ENCODE results near the gene PRDM10. TPM values are rescaled to one million over a fixed set of nuclear protein-coding genes. Genes with fewer than 3 reads are reported as not detected.

Gene PRDM10
- total and polyA plus RNA-seq, 10 of the 15 experiments (the other 5 are each of a cell fraction or from before 2014, with no cell fraction given) = 0.93 to 6.2 (median 4.1) TPM

GRCh38 chr11:129989149-129989813 is 13.4 kb downstream of the PRDM10 start:
- ChIA-PET POLR2A (no interaction called here), CTCF (interaction anchor here (0.6 to 1.6 kb wide), 2 partner anchors 143 to 144 kb away, joined by 3 to 8 read pairs; no protein-coding TSS in a partner anchor), RAD21 (ENCODE audit: unreplicated experiment) (interaction anchor here (0.6 to 4.4 kb wide), 2 partner anchors 15 to 144 kb away, joined by 3 to 21 read pairs; no protein-coding TSS in a partner anchor), SMC1A (ENCODE audit: uncharacterized antibody, unreplicated experiment) (interaction anchor here (0.6 to 4.1 kb wide), 3 partner anchors 16 to 143 kb away, joined by 3 to 28 read pairs (median 3); no protein-coding TSS in a partner anchor)
- no peaks in the 10 kb centered on the region for H4K20me1 ChIP-seq (ENCODE audit: control insufficient read depth, insufficient read depth)
- 96% methylated on average over 3 of the region's 3 CpGs for WGBS (ENCODE audit: insufficient coverage, insufficient replicate concordance, low lambda C conversion rate, missing lambda C conversion rate)
- no peak for FAIRE-seq
- in situ Hi-C loops (cut with MboI) = no loop called here
- no peaks in the 10 kb centered on the region for H3K27me3 ChIP-seq (replicated peaks in 1 of 2; ENCODE audit: control insufficient read depth in 2 of 2, insufficient read depth in 2 of 2, low read length in 1 of 2)
- ATAC-seq = no peak
- no peak overlapping the region for H3K9ac ChIP-seq (ENCODE audit: control insufficient read depth, insufficient read depth, low read length)
- no peaks in the 10 kb centered on the region for H3K9me3 ChIP-seq (replicated peaks; ENCODE audit: control insufficient read depth, insufficient read depth, low read length)
- H3K27ac ChIP-seq (ENCODE audit: control insufficient read depth, insufficient read depth) = no peak overlapping the region
- intact Hi-C loops (cut with micrococcal nuclease; ENCODE audit: unreplicated experiment) = no loop called here
- H2AFZ ChIP-seq (ENCODE audit: control insufficient read depth, low read depth, low read length) = no peak overlapping the region
- TF ChIP-seq POLR2AphosphoS5 (IDR thresholded peaks at IDR 0.05; ENCODE audit: low read length) = no peak
- no peak for TF ChIP-seq RCOR1 (conservative IDR thresholded peaks at IDR 0.05; ENCODE audit: low read depth, low read length)
- no peak for TF ChIP-seq NFXL1 (IDR thresholded peaks at IDR 0.05; ENCODE audit: borderline replicate concordance)
- no peak for TF ChIP-seq JUNB (IDR thresholded peaks at IDR 0.05)
- TF ChIP-seq KDM1A (IDR thresholded peaks at IDR 0.05; ENCODE audit: borderline replicate concordance) = no peak
- no peak for TF ChIP-seq SUPT20H (IDR thresholded peaks at IDR 0.05; ENCODE audit: borderline replicate concordance, control insufficient read depth, low read depth, low read length)
- TF ChIP-seq MYB (IDR thresholded peaks at IDR 0.05; ENCODE audit: borderline replicate concordance, low read depth, low read length) = no peak
- no peak for TF ChIP-seq ZNF592 (IDR thresholded peaks at IDR 0.05)
- no peak for TF ChIP-seq BCLAF1 (IDR thresholded peaks at IDR 0.05)
- TF ChIP-seq ZBTB33 (IDR thresholded peaks at IDR 0.05) = no peak
- H3K79me2 ChIP-seq (ENCODE audit: control insufficient read depth, insufficient read depth, low read length) = no peaks in the 10 kb centered on the region
- no peaks in the 10 kb centered on the region for H3K36me3 ChIP-seq (ENCODE audit: control insufficient read depth in 2 of 2, insufficient read depth in 2 of 2, low read length in 1 of 2)
- DNase-seq (ENCODE audit: low read depth, low spot score) = no peak
- H3K4me1 ChIP-seq (ENCODE audit: control insufficient read depth, insufficient read depth, low read length) = no peaks in the 10 kb centered on the region
- no peak overlapping the region for H3K4me2 ChIP-seq (ENCODE audit: control insufficient read depth, insufficient read depth)
- H3K4me3 ChIP-seq = no peak overlapping the region
- no TSS peak for BruUV-seq (replicated peaks)

All from GM12878 (cell line).